NCI-H1930 (cell line): Measurements from ENCODE around the gene CTNNA3.

ENCODE experiments used
- DNase-seq, 2 experiments: peaks; one replicate each; lab custom pipeline; 2025; lab: John Stamatoyannopoulos, UW

CTNNA3 gene

DNA sequence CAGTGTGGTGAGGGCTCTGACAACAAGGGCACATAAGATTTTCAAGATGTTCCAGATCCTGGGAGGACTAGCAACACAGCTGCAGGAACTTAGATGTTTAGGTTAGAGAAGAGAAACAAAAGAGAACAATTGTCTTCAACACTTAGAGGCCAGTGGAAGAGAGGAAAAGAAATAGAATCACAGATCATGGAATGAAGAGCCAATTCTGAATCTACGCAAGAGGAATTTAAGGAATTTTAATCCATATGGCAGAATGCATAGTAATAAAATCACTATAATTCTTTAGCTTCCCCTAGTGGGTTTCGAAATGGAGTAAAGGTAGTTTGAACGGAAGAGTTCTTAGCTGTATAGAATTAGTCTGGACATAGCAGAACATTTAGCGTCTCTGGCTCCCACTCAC is 884.8 kb downstream of the CTNNA3 start:
- DNase-seq: no peak

DNA sequence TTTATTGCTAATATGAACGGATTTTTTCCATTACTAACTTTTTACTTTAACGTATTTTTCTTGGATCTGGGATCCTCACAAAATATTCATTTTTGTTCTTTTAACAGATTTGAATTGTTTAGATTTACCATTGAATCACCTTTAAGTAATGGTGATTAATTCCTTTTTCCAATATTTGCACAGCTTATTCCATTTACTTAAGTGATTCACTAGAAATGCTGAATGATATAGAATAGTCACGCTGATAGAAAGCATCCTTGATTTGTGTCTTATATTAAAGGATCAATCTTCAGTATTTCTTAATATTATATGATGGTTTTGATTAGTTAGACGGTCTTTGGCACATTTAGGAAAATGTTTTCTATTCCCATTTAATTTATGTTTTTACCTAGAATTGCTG is 886.6 kb downstream of the CTNNA3 start:
- DNase-seq: no peak

DNA sequence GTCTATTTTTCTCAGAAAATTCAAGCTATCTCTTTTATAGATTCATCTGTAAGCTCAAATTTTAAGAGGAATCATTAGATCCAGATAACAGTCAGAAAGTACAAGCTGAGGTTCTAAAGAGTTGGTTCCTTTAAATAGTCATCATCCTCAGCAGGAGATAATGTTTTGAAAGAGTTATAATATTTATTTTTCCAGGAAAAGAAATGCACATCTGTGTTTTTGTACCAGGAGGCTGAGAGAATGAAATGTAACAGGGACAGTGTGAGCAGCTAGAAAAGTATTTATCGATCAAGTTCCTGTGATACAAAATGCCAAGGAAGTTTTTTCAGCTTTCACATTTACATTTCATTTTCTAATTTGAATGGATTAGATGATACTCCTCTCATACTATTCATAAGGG is 890.4 kb downstream of the CTNNA3 start:
- DNase-seq: no peak

DNA sequence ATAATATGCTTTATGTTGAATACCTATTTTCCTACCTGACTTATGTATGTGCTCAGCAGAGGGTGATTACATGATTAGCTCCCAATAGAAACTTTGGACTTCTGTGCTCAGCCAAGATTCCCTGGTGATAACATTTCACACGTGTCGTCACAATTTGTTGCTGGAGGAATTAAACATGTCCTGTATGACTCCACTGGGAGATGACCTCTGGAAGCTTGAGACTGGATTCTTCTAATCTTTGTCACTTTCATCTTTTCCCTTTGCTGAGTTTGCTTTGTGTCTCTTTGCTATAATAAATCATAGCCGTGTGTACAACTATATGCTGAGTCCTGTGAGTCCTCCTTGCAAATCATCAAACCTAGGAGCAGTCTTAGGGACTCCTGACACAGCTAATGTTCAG is 891.0 kb downstream of the CTNNA3 start:
- no peak for DNase-seq

DNA sequence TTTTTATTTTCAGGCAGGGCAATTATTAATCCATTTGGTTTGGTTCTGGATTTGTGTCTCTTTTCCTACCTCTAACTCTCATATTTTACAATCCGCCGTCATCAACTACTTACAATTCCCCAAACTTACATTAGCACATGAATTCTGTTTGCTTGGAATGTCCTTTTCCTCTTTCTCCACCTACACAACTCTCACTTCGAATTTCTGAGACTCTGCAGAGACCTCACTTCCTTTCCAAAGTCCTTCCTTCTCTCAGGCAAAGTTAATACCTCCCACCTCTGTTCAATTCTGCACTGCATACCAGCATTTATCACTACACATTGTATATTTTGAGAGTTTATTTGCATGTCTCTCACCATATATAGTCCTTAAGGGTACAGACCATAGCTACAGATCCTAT is 892.8 kb downstream of the CTNNA3 start:
- no peak for DNase-seq

DNA sequence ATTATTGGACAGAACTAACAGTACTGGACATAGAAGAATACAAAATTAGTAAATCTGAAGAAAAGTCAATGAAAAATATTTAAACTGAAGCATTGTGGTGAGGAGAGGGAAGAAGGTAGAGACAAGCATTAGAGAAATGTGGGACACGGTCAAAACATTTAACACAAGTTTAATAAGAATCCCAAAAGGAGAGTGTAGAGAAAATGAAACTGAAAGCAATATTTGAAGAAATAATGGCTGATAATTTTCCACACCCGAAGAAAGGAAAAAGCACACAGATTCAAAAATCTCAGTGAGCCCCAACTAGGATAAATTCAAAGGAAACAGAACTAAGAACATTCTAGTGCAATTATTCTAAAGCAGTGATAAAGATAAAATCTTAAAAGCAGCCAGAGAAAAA is 896.5 kb downstream of the CTNNA3 start:
- DNase-seq: no peak

DNA sequence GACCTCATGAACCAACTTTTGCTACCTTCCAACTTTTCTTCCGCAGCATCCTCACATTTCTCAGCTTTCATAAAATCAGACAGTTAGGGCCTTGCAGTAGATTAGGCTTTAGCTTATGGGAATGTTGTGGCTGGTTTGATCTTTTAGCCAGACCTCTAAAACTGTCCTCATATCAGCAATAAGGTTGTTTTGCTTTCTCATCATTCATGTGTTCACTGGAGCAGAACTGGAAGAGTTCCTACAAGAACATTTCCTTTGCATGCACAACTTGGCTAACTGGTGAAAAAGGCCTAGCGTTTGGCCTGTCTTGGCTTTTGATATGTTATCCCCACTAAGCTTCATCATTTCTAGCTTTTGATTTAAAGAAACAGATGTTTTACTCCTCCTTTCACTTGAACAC is 900.1 kb downstream of the CTNNA3 start:
- no peak for DNase-seq

DNA sequence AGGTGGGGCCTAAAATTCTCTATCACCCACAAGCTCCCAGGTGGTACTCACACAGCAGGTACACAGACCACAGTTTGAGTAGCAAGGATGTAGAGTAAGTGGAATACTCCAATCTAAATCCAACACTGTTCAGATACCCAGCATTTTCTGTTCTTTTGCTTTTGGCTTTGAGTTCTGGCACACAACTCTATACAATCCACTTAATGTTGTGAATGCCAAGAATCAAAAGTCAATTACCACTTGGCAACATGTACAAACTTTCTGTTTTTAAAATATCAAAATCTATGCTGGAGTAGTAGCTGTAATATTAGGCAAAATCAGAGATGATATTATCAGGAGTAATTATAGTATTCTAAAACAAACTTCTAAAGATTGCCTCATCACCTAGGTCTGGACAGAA is 903.6 kb downstream of the CTNNA3 start:
- no peak for DNase-seq

DNA sequence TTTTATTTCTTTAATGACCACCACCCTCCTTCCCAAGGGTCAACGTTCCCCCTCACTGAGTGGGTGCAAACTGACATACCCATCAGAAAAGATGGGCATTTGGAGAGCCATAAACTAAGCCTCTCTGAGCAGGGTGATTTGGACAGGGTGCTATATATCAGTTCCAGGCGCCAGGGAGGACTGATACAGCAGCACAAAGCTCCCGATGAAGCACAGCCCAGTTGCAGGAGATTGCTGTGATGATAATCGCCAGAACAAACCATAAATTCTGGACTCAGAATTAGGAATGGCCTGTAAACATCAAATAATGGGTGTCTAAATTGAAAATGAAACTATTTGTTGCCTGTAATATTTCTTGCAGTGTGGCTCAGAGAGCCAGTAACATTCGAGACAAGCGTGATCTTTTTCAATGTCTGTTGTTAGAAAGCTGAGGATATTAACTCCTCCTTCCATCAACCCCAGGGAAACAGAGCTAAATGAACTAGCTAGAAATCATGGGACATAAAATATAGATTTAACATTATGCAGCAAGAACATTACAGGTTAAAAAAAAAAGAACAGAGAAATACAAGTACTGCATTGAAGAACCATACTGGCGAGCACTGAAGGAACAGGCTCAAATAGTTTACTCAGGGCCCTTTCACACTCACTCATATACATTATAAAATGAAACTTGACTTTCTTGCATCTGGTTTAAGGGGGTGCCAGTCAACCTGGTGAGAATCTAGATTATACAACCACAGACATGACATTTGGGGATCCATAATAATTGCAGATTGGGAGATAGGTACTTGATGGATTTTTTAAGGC is 907.6 kb downstream of the CTNNA3 start:
- no peak for DNase-seq

DNA sequence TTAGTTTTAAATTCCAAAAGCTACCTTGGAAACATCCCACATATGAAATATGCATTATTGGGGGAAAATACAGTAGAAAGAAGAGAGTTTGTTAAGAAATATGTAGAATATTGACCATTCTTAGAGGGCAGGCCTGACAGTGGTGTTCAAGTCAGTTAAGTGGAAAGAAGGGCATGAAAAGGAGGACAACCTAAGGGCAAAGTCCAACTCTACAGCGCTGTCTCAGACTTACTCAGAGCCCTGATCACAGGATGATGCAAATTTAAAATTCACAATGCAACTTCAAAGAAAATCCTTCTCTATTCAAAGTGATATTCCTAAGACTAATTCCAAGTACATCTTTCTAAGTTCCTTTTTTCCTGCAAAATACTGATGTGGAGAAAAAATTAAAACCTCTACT is 909.3 kb downstream of the CTNNA3 start:
- no peak for DNase-seq

DNA sequence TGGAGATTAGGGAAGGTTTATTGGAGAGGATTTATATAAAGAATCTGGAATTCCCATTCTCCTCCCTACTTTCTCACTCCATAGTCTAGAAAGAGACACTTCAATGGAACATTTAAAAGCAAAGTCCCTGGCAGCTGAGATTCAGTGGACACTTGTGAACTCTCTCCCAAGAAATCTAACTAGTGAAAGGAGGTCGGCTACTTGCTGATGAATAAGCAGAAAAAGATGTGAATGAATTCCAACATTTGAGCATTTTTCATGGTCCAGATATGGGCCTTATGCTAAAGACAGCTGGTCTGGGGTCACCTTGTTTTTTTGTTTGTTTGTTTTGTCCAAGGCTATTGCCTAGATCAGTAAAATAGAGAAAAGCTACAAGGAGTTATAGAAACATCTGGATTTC is 911.2 kb downstream of the CTNNA3 start:
- DNase-seq: no peak

DNA sequence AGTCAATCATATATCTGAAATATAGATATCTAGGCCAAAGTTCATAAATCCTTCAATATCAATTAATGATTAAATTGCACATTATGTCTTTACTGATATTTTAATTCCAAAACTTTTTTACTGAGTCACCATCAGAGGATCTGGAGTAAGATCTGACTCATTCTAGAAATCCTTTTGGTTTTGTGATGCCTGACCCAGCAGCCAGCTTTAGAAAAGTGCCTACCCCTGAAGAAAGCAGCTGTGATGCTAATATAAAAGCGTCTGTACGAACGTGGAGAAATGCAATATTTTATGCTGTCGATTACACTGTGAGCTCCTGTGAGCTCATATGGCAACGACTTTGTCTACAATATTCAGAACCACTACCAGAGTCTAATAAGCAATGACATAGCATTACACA is 912.7 kb downstream of the CTNNA3 start:
- DNase-seq: no peak

DNA sequence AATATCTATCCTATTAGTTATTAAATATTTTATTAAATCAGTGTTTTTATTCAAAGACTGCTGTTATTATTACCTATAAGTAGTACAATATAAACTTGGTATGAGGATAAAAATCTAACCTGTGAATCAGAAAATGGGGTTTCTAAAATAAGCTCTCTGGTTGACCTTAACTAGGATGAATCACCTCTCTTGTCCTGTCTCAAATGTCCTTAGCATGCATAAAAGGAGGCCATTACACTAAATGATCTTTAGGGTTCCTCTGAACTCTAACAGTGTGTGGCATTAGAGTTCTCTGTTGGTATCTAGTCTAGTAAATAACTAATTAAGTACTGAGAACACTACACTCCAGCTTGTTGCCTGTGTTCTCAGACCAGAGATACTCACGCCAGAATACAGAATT is 913.2 kb downstream of the CTNNA3 start:
- no peak for DNase-seq

DNA sequence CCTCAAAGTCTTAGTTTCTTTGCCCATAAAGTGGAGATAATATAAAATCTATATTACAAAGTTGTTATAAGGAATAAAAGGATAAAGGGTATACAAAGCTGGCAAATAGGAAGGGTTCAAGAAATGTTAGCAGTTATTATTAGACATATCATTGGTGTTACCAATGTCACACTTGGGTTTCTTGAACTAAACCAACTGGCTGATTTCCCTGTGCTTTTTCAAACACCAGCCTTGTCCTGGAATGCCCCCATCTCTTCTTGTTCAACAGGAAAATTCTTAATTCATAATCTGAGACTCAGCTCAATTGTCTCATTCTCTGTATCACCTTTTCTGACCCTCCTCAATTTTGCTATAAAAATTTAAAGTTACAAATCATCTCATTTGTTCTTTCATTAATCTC is 913.9 kb downstream of the CTNNA3 start:
- DNase-seq: no peak

DNA sequence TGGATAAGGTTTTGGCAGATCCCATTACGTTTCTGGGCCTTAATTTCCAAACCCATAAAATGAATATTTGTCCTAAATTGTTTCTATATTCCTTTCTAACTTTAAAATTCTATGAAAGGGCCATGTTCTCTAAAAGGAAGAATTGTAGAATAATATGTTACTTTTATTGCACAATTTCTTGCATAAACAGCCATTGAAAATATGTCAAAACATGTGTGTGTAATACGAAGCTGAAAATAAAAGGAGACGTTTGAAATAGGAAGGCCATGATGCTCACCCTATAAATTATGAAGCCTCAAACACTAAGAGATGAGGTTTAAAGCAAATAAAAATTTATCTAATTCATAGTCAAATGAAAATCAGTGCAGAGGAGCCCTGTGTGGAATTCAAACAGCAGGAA is 915.2 kb downstream of the CTNNA3 start:
- no peak for DNase-seq

DNA sequence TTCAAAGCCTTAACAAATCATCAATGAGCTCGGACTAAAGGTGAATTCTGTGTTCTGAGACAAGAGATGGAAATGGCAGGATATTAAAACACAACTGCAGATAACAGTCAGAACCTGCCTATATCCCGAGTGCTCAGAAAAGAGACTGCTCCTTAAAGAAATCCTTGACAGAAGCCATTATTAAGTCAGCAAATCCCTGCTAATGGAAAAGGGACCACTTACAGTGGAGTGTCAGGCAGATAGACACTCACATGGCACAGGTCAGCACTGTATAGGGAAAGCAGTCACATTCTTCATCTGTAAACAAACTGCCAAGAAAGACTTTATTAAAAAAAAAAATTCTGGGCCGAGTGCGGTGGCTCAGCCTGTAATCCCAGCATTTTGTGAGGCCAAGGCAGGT is 917.6 kb downstream of the CTNNA3 start:
- no peak for DNase-seq

DNA sequence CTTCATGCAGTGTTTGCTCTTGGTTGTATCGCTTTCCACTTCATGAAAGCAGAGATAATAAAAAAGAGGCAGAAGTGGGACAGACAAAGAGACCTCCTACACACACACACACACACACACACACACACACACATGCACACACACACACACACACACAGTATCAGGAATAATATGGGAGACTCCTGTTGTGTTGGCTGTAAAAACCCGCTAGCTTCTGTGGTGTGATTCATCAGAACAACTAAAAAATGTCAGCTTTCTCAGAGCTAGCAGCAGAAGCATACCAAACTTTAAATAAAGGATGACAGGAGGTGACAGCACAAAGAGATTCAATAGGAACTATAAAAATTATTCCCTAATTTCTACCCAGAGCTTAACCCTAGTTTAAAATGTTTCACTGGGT is 918.3 kb downstream of the CTNNA3 start:
- DNase-seq: no peak

DNA sequence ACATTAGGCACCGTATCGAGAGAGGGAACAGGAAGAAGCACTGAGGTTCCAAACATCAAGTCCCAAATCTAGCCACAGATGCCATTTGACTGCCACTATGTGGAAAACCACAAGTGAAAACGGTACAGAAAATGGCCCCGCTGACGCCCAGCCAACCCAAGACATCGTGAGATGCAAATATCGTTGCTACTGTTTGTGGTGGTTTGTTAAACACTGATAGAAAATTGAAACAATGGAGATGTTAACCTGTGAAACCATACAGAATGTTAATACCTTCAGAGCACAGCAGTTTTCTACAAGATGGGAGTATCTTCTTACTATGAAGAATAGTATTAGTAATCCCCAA is 922.5 kb downstream of the CTNNA3 start:
- DNase-seq: no peak

DNA sequence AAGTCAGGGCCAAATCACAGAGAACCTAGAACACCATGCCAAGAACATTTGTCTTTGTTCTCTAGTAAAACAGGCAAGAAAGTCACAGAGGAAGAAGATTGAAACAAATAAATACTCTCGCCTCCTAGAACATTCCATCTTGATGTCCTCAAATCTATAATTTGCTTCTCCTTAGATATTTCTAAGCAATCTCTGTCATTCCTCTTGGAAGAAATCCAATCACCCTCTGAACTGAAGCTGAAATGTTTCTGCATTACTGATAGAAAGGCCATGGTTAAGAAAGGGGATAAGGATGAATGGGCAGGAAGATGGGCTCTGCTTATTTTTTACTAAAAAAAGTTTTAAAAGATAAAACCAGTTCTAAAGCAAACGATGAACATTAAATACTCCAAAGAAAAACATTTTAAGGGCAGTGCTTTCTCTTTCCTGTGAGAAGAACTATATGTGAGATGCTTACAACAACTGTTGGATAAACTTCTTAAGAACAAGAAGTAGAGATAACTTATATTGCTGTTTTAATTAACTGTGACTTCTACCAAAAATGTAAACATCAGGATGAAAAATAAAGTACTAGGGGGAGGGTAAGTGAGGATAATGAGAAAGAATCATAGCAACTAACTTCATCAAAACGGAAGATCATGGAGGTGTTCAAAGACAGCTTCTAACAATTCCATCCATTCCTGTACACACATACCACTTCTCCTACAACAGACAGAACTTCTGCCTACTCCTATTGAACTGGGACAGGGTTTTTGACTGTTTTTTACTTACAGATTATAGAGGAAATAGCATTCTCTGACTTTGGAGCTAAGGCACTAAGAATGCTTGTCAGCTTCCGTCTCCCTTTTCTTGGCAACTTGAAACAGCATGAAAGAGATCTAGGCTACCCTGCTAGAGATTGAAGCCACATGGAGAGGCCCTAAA is 923.2 kb downstream of the CTNNA3 start:
- DNase-seq: no peak

DNA sequence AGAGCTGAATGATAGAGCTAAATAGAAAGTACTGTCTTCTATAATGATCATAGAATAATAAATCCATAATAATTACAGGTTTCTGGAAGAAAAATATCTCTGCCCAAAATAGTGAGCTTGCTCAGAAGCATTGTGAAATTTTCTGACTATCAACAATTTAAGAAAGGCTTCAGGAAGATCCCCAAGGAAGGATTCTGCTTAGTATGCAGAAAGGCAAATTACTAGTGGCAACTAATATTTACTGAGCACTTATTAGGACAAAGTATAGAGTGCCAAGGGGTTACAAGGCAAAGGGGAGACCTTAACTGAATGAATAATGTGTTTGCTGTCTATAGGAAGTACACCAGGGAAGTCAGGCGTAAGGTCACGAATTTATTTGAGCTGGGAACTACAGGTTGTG is 928.3 kb downstream of the CTNNA3 start:
- no peak for DNase-seq

DNA sequence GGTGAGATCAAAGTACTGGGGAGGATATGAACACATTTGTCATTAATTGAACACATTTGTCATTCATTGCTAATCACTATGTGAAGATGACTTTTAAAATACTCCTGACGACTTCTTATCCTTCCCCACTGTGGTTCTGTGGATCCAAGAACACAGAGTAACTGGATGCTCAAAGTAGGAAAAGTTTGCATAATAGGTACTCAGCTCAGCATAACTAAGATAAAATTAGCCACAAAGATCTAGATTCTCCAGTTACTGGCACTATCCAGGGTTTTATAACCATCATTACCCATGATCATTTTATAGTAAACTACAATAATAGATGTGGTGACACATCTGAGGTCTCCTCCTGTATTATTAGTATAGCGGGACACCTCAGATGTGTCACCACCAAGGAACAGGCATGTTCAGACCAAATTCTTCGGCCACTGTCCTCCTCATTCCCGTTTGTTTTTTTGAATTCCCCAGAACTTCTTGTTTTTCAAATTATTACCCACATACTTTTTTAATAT is 933.7 kb downstream of the CTNNA3 start:
- no peak for DNase-seq

DNA sequence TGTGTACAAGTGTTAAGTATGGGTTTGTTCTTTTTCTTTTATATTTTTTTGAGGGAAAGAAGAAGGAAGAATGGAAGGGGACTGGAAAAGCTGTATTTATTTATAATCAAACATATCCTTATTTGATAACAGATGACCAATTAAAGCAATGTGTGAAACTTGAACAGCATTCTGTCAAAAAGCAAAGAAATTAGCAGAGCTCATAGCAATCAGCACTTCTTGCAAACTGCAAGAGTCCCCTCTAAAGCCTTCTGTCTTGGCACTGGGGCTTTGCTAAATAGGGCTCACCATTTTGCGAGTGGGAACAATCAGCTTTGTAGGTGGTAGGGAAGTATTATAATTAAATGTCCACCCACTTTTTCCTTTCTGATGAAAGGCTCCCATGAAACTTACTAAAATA is 935.1 kb downstream of the CTNNA3 start:
- no peak for DNase-seq

DNA sequence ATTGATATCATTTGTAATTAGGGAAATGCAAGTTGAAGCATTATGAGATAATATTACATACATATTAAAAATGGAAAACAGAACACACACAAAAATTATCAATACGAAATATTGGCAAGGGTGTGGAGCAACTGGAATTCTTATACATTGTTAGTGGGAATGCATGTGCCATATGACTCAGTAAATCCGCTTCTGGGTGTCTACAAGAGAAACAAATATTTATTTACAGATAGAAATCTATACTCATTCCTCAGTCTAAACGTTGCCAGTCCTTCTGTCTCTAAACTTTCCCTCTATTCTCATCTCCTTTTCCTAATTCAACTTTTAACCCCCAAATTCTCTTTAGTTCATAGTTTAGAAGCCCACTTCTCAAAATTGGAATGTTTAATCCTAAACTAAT is 940.5 kb downstream of the CTNNA3 start:
- DNase-seq: no peak
